DMS79 treated with DMSO at 0.1 percent for 48 hours (cell line): ENCODE data around the gene UBE2H.
"Not testable (repeated sequence)": the region's sequence is repeated elsewhere in the genome, so short reads cannot be mapped to it uniquely, and the experiment has no call there.

ENCODE experiments used
- DNase-seq: peaks from one replicate; lab custom pipeline; 2025; lab: John Stamatoyannopoulos, UW

Gene UBE2H

DNA sequence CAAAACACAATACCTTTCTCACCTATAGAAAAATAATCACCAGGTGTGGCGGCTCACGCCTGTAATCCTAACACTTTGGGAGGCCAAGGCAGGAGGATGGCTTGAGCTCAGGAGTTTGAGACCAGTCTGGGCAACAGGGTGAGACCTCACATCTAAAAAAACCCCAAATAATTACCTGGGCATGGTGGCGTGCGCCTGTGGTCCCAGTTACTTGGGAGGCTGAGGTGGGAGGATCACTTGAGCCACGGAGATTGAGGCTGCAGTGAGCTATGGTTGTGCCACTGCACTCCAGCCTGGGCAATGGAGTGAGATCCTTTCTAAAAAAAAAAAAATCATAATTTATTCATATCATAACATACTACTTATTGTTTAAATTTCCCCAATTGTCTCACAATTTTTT, 129.6 kb downstream of the UBE2H start:
- not testable (repeated sequence) for DNase-seq

- no peak for DNase-seq
Measured at GRCh38 chr7:129821476-129821875, 131.3 kb downstream of the UBE2H start.

- no peak for DNase-seq
Measured at GRCh38 chr7:129816742-129817141, 136.0 kb downstream of the UBE2H start.

- no peak for DNase-seq
Measured at GRCh38 chr7:129807863-129808262, 144.9 kb downstream of the UBE2H start.

DNA sequence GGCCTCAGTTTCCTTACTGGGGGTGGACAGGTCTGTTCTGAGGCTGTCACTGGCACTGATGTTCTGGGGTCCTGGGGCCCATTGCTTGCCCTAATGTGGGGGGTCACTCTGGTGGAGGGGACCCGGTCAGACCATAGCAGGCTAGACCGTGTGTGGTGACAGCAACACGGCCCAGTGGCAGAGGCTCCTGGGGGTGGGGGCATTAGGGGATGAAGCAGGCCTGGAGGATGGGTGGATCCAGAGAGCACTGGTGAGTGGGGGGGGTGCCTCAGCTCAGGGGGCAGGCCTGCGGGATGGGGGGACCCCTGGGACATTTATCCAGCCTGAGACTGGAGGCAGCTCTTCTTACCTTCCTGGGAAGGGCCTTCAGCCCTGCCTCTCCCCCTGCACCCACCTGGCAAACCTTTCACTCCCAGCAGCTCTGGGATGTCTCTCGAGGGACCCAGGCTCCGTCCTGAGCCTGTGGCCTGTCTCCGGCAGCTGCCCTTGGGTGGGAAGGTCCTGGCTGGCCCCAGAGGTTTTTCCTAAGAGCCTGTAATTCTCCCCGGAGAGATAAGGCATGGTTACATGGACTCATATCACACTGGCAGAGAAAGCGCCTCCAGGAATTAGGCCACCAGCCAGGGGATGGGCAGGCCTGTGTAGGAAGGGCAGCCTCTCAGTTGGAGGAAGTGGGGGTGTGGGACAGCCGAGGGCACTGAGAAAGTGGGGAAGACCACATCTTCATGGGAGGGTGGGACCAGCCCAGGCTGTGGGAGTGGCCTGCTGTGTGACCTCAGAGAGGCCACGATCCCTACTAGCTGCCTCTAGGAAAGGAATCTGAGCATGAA, 147.7 kb downstream of the UBE2H start:
- DNase-seq, result no peak

GRCh38 chr7:129804111-129804889, 148.5 kb downstream of the UBE2H start:
- DNase-seq, result no peak

GRCh38 chr7:129803546-129804081, 149.1 kb downstream of the UBE2H start:
- no peak for DNase-seq

DNA sequence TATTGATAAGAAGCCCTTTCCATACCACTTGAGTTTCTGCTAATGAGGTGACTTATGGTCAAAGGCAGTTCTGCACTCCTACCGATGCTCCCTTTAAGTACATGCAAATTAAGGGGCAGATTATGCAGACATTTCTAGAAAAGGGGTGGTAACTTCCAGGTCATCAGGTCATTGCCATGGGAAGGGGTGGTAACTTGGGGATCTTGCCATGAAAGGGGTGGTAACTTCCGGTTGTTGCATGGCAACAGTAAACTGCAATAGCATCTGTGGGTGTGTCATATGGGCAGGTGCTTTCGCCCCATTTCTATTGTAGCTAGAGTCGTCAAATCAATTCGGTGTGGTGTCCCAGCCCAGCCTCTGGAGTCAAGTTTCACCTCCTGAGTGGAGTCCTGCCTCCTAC, 150.9 kb downstream of the UBE2H start:
- DNase-seq, result no peak

- DNase-seq, result no peak
Measured at GRCh38 chr7:129800901-129801300, 151.9 kb downstream of the UBE2H start.

DNA sequence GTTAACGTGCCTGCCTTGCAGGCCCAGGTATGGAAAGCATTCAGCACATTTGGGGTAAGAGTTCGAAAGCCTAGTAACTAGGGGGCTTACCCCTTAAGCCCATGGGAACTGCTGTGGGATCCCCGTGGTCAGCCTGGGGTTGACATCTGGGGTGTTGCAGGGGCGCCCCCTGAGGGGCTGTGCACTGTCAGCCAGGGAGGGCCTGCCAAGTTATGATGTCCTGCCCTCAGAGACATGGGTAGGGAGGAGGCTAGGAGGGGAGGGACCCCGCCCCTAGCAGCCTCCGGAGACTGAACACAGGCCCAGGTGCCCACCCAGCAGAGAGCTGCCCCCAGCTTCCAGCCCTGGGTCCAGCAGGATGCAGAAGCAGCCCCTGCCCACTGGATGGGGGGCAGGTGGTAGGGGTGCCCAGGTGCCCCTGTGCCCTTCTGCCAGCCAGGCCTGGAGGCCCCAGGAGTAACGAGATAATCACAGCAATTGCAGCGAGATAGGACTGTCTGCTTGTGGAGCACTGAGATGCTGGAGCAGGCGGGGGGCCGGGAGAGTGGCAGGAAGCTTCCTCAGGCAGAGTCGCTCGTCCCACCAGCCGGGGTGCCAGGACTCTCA, 153.3 kb downstream of the UBE2H start:
- no peak for DNase-seq

GRCh38 chr7:129798616-129799349, 154.0 kb downstream of the UBE2H start:
- DNase-seq, result no peak

DNA sequence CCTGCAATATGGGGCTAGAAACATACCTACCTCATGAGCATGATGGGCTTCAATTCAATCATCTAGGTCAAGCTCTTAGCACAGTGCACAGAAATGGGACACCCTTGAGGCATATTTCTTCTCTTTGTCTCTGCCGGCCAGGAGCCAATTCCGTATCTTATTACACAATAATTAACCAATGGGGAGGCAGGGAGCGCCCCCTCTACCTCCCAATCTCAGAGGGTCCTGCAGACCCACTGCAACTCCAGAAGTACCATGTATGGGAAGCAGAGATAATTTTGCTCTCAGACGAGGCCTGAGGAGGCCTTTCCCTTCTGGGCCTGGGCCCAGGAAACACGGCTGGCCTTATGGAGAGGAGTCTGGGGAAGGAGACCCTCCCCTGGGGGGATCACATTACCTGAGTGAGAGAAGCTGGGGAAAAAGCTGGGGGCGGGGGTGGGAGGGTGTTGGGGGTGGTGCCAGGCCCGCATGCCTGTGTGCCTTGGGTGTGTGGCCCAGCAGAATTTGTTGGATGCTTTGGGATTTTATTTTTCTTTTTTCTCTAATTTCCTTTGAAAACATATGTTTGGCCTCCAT, 155.5 kb downstream of the UBE2H start:
- no peak for DNase-seq

DNA sequence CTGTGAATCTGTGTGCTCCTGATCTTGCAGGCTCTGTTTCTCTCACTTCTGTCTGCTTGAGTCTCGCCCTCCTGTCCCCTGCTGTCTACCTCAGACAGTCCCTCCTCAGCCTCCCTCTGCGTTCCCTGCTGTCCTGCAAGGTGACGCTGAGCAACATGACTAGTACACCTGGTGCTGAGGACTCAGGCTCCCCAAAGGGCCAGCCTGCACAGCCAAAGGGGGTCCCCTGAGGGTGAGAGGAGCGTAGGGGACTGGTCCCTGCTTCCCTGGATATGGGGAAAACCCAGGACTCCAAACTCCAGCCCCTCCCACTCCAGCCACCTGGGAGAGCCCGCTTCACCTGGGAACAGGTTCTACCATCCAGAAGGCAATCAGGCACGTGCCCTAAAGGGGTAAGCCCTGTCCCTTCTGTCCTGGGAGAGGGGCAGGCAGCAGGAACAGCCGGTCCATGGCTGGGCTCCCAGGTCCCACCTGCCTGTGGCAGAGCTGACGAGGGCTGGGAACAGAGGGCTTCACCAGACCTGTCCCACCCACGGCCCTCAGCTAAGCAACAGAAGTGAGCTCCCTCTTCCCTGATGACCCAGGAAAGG, 156.5 kb downstream of the UBE2H start:
- no peak for DNase-seq

DNA sequence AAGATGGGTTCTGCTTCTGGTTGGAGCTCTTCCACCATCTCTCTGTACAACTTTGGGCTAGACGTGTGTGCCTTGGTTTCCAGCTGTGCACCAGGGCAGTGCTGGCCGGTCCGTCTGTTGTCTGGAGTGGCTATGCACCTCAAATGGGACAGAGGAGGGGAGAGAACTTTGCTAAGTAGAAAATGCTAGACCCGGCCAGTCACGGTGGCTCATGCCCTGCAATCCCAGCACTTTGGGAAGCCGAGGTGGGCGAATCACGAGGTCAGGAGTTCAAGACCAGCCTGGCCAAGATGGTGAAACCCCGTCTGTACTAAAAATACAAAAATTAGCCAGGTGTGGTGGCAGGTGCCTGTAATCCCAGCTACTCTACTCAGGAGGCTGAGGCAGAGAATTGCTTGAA, 158.3 kb downstream of the UBE2H start:
- not testable (repeated sequence) for DNase-seq

DNA sequence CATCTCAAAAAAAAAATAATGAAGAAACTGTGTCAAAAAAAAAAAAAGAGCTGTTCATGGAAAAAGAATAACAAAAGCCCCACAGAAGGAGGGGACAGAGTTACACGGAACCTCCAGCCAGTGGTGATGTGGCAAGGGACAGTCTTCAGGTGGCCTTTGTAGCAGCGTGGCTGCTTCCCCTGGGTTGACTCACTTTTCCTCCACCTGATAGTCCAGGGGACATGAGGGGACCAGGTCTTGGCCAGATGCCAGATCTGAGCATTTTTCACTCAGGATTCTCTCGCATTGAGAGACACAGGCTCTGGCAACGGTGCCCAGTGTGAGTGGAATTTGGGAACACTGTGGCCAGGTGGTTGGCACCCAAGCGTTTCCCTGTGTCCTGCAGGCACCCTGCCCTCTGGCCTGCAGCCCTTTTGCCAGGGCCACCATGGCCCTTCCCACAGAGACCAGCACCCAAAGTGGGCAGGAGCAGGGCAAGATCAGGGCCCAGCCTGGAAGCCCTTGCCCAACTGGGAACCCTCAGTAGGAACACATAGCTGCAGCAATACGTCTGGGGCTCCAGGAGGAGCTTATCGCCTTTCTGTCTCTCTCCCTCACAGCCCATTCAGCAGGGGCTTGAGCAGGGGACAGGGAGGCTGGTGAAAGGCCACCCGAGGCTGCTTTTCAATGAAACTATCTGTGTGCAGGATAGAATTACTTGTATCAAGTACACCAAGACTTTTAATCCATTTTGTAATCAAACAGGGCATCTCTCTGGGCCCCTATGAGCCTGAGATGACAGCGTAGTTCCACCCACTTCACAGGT, 159.1 kb downstream of the UBE2H start:
- DNase-seq, result no peak

DNA sequence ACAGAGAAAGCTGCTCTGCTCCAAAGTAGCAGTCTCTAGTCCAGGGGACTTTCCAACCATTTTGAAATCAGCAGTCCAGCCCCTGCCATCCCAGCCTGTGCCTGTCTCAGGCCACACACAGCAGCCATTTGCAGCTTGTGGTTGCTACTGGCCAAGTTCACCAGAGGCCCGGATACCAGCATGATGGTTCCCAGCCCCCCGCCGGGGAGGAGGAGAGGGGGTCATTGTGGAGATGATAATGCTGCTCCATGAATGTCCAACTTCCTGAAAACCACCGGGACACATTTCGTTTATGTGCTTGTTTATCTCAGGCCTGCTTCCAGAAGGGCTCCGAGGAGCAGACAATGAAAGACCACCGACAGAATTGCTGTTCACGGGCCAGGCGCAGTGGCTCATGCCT, 160.0 kb downstream of the UBE2H start:
- DNase-seq, result no peak

DNA sequence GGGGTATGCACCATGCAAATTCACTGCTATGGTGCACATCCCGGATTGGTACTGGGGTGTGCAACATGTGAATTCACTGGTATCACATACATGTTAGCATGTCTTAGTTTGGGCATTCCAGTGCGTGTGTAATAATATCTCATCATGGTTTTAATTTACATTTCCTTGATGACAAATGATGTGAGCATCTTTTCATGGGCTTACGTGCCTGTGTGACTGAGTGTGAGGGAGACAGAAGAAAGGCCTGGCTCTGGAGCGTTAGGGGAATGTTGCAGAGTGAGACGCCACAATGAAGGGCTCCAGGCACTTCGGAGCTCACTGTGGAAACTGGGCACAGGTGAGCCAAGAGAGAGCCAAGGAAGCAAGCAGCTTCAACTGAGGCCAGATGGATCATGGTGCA, 162.6 kb downstream of the UBE2H start:
- DNase-seq, result no peak

DNA sequence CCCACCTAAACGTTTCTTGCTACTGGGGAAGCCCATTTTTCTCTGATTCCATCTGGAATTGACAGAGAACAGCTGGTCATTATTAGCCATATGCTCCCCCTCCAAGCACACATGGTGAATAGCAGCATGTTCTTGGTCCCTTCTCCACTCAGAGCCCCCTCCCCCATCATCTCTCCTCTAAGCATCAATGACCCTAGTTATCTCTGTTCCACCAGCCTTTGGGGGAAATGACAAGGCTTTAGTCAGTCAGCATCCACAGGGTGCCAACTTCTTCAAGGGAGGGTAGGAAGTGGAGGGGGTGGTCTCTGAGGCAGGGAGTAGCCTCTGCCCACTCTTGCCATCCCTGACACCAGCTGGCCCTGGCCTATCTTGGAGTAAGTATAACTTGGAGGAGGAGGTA, 163.1 kb downstream of the UBE2H start:
- DNase-seq, result no peak

DNA sequence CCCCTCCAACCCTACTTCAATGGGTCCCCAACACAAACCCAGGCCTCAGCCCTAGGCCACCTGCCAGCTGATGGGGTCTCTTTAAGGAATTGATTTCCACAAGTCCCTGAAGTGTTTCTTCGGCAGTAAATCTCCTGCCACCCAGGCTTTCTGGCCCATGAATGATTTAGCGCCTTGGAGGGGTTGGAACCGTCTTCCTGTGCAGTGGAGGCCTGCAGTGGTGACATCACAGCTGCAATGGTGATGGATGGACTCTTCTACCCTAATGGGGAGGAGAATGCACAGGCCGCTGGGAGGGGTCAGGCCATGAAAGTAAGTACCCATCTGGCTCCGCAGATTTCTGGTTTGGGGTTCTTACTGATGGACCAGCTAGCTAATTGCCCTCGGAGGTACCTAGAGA, 163.8 kb downstream of the UBE2H start:
- no peak for DNase-seq

- no peak for DNase-seq
Measured at GRCh38 chr7:129786825-129787563, 165.8 kb downstream of the UBE2H start.
